ENCODE results near the gene KRTAP4-6.
"Not testable (repeated sequence)": the region's sequence is repeated elsewhere in the genome, so short reads cannot be mapped to it uniquely, and the experiment has no call there.

The KRTAP4-6 gene

GRCh38 chr17:41103896-41104295, 36.4 kb downstream of the KRTAP4-6 start:
- no peak for ATAC-seq
- Mint-ChIP-seq H3K4me3 (no peak overlapping the region), H3K27me3 (no peaks in the 10 kb centered on the region), H3K36me3 (ENCODE audit: low read depth) (no peaks in the 10 kb centered on the region), H3K4me1 (peaks cover 8% of the 10 kb centered on the region), H3K27ac (no peak overlapping the region), H3K9me3 (peaks cover 3% of the 10 kb centered on the region)
- DNase-seq, result no peak

- Mint-ChIP-seq H3K4me3 (no peak within 1 kb of the TSS), H3K27ac (no peak within 1 kb of the TSS), H3K36me3 (ENCODE audit: low read depth) (no peaks in the 10 kb centered on the region), H3K9me3 (no peaks in the 10 kb centered on the region), H3K4me1 (peaks cover 2% of the 10 kb centered on the region), H3K27me3 (peaks cover 5% of the 10 kb centered on the region)
- ATAC-seq, result no peak
- no peak for DNase-seq
These were observed 38.6 kb downstream of the KRTAP4-6 start, which contains the start of gene KRTAP4-16 for GRCh38 chr17:41101586-41102259. Gene KRTAP4-16, minus strand, starts transcription at chr17:41102209. Its CDS starts 0 bp downstream, at chr17:41102209.

GRCh38 chr17:41099682-41100480, 40.5 kb downstream of the KRTAP4-6 start:
- not testable (repeated sequence) for H3K36me3 Mint-ChIP-seq (ENCODE audit: low read depth); H3K27ac Mint-ChIP-seq; H3K27me3 Mint-ChIP-seq; H3K4me1 Mint-ChIP-seq; H3K9me3 Mint-ChIP-seq; DNase-seq; H3K4me3 Mint-ChIP-seq; ATAC-seq

DNA sequence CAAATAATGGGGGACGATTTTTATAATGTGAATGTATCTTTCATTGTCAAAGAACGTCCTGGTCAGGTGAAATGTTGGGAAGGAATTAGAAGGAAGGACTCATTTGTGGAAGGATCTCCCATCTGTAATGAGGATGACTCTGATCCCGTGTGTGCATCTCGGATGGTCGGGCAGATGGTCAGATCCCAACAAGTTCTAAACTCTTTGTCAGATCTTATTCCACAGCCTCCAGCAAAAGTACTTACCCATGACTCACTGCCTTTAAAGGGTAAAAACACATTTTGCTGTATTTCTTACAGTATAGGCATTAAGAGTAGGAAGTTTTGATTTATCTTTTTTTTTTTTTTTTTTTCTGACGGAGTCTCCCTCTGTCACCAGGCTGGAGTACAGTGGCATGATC, 41.9 kb downstream of the KRTAP4-6 start:
- Mint-ChIP-seq H3K36me3 (ENCODE audit: low read depth) (no peaks in the 10 kb centered on the region), H3K9me3 (no peaks in the 10 kb centered on the region), H3K27ac (no peak overlapping the region), H3K4me1 (peaks cover 2% of the 10 kb centered on the region), H3K27me3 (peaks cover 5% of the 10 kb centered on the region), H3K4me3 (no peak overlapping the region)
- DNase-seq (no peak), ATAC-seq (no peak)

GRCh38 chr17:41098042-41098441, 42.3 kb downstream of the KRTAP4-6 start, which contains the start of gene KRTAP4-8:
Gene KRTAP4-8, minus strand, starts transcription at chr17:41098142. Its CDS starts 58 bp downstream, at chr17:41098084.
- Mint-ChIP-seq H3K27me3 (peaks cover 5% of the 10 kb centered on the region), H3K36me3 (ENCODE audit: low read depth) (no peaks in the 10 kb centered on the region), H3K27ac (no peak within 1 kb of the TSS), H3K4me3 (no peak within 1 kb of the TSS), H3K4me1 (peaks cover 2% of the 10 kb centered on the region), H3K9me3 (no peaks in the 10 kb centered on the region)
- ATAC-seq, result no peak
- no peak for DNase-seq

DNA sequence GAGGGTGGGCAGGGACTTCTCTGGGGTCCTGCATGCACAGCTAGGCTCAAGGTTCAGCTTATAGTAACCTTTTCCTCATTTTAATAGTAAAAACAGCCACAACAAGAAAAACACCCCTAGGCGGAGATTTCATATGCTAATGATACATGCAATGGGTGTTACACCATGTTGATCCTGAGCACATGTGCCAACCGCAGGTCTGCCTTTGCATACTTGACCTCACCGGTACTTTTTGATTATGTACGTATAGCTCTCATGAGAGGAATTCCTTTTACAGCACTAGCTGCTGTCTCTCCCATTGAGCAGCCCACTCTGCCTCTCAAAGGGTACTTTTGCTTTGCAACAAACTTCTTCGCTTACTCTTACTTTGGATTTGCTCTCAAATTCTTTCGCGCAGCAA, 44.3 kb downstream of the KRTAP4-6 start:
- DNase-seq (no peak), ATAC-seq (no peak)
- Mint-ChIP-seq H3K27ac (no peak overlapping the region), H3K4me3 (no peak overlapping the region), H3K27me3 (peaks cover 5% of the 10 kb centered on the region), H3K36me3 (ENCODE audit: low read depth) (no peaks in the 10 kb centered on the region), H3K9me3 (no peaks in the 10 kb centered on the region), H3K4me1 (peaks cover 2% of the 10 kb centered on the region)

Measured in activated naive CD8-positive, alpha-beta T cell treated with anti-CD3 and anti-CD28 coated beads, Interleukin-2, amount 50 U/mL, for 24 hours (primary cell).